Esophagus mucosa (tissue), 1 donor: ENCODE results near the gene ORM1. TPM values are rescaled to one million over a fixed set of nuclear protein-coding genes. Genes with fewer than 3 reads are reported as not detected.

Experiments used
- ATAC-seq: fragments of 200-7000 bp; cut with Tn5 transposase; one replicate; pipeline ENCODE4 v1.9.1; 2020
- total RNA-seq: library from RNA; stranded (reverse); gene quantifications from one replicate; pipeline ENCODE4 v1.2.4, GENCODE V29; 2023
- donor health status: DM: yes; HTN: yes; CAD: no.

The ORM1 gene
- total RNA-seq, 1 donor from 2014 or later = 1.6 TPM

GRCh38 chr9:114367366-114367765 lies 44.5 kb downstream of the ORM1 start:
- ATAC-seq = no peak

- ATAC-seq = no peak
These were observed 45.1 kb downstream of the ORM1 start for GRCh38 chr9:114367772-114368569.

- no peak for ATAC-seq
These were observed 46.6 kb downstream of the ORM1 start for GRCh38 chr9:114369216-114370130.

GRCh38 chr9:114370251-114370967 lies 47.5 kb downstream of the ORM1 start:
- ATAC-seq = no peak

GRCh38 chr9:114370968-114371320 lies 48.0 kb downstream of the ORM1 start:
- no peak for ATAC-seq

- ATAC-seq = no peak
These were observed 48.5 kb downstream of the ORM1 start for GRCh38 chr9:114371343-114371944.

GRCh38 chr9:114371973-114372917 lies 49.3 kb downstream of the ORM1 start:
- ATAC-seq = peak; percentile 26

GRCh38 chr9:114372921-114373448 lies 50.1 kb downstream of the ORM1 start:
- ATAC-seq = peak; percentile 80

GRCh38 chr9:114373960-114374730 lies 51.2 kb downstream of the ORM1 start:
- no peak for ATAC-seq

GRCh38 chr9:114374936-114375335 lies 52.0 kb downstream of the ORM1 start:
- no peak for ATAC-seq

- no peak for ATAC-seq
These were observed 52.7 kb downstream of the ORM1 start for GRCh38 chr9:114375386-114376175.

Other genes starting within 250 kb of the ORM1 start
- gene AMBP, start 244.8 kb upstream of the ORM1 start, total RNA-seq = 0.44 TPM
- gene KIF12, start 223.8 kb upstream of the ORM1 start, total RNA-seq = 0.56 TPM
- 13.6 TPM for gene COL27A1, start 167.6 kb upstream of the ORM1 start, total RNA-seq
- 0.36 TPM for gene ORM2, start 6.8 kb downstream of the ORM1 start, total RNA-seq
- 5.7 TPM for gene AKNA, start 64.9 kb downstream of the ORM1 start, total RNA-seq
- 3.4 TPM for gene WHRN, start 182.4 kb downstream of the ORM1 start, total RNA-seq